A673 (cell line): ENCODE measurements around the gene STMN3. TPM values are rescaled to one million over a fixed set of nuclear protein-coding genes. Genes with fewer than 3 reads are reported as not detected.
A peak's percentile ranks its signal among the peaks of the same experiment; 100 is the strongest.

Experiments used
- BruUV-seq: library from RNA; stranded (reverse); fragments of 400-500 nt; replicated peaks from 2 replicates; lab custom pipeline; 2021; lab: Mats Ljungman, UMichigan
- CTCF ChIA-PET: fragments of 300-600 bp; sonication (Branson Sonifier 250); formaldehyde crosslinking; loops from one replicate; lab custom pipeline; 2022; ENCODE audit warnings: antibody characterized with exemption; lab: Charles Lee
- POLR2A ChIA-PET: fragments of 300-600 bp; sonication (Branson Sonifier 250); formaldehyde crosslinking; loops from one replicate; lab custom pipeline; 2022; ENCODE audit warnings: antibody characterized with exemption; ENCODE audit not compliant: low non-redundant PET; lab: Charles Lee
- DNase-seq: peaks from one replicate; pipeline ENCODE4 v3.0.0-alpha.2; 2015; ENCODE audit warnings: low spot score
- H3K27ac ChIP-seq: fragments of 200-600 bp; sonication (generic); 2 replicates; pipeline ENCODE4 v1.5.1; 2016; ENCODE audit warnings: mixed run types, low read depth, mild to moderate bottlenecking, mixed read lengths, antibody characterized with exemption, low read length; ENCODE audit not compliant: poor library complexity, severe bottlenecking
- H3K27me3 ChIP-seq: fragments of 200-600 bp; sonication (generic); replicated peaks from 2 replicates; pipeline ENCODE4 v1.6.1; 2017; ENCODE audit warnings: mixed run types, low read depth, mild to moderate bottlenecking, mixed read lengths, antibody characterized with exemption, low read length; ENCODE audit not compliant: insufficient read depth, poor library complexity
- H3K36me3 ChIP-seq: fragments of 200-600 bp; sonication (generic); 2 replicates; pipeline ENCODE4 v1.6.1; 2016; ENCODE audit warnings: mixed run types, mild to moderate bottlenecking, mixed read lengths, antibody characterized with exemption, low read length; ENCODE audit not compliant: insufficient read depth, poor library complexity, severe bottlenecking
- H3K4me1 ChIP-seq: fragments of 200-600 bp; sonication (generic); 2 replicates; pipeline ENCODE4 v1.6.1; 2017; ENCODE audit warnings: mixed run types, mild to moderate bottlenecking, mixed read lengths, antibody characterized with exemption, low read length; ENCODE audit not compliant: insufficient read depth, poor library complexity, severe bottlenecking
- H3K4me3 ChIP-seq: fragments of 200-600 bp; sonication (generic); 2 replicates; pipeline ENCODE4 v1.5.1; 2016; ENCODE audit warnings: low read depth, mixed run types, mild to moderate bottlenecking, mixed read lengths, low read length; ENCODE audit not compliant: poor library complexity, severe bottlenecking
- H3K9me3 ChIP-seq: fragments of 200-600 bp; sonication (generic); 2 replicates; pipeline ENCODE4 v1.6.1; 2016; ENCODE audit warnings: mixed run types, low read depth, mild to moderate bottlenecking, mixed read lengths, antibody characterized with exemption, low read length; ENCODE audit not compliant: poor library complexity, severe bottlenecking
- EZH2 ChIP-seq: fragments of 200-600 bp; sonication (generic); IDR thresholded peaks from 2 replicates; pipeline ENCODE4 v1.6.1; 2017; ENCODE audit warnings: borderline replicate concordance, low read depth, mild to moderate bottlenecking, mixed read lengths, antibody characterized with exemption, low read length; ENCODE audit not compliant: poor library complexity, severe bottlenecking
- intact Hi-C: fragments of 100-400 bp; cut with micrococcal nuclease; formaldehyde crosslinking; loops from one replicate; pipeline ENCODE4 v1.10.0; 2022; ENCODE audit not compliant: unreplicated experiment
- total RNA-seq: library from RNA; stranded (reverse); gene quantifications from 2 replicates; pipeline ENCODE4 v1.2.3, GENCODE V29; 2021
- TF ChIP-seq, protein P1 (sequence below): fragments of 300-800, 200-600 bp; sonication (generic); conservative IDR thresholded peaks from 2 replicates; pipeline ENCODE4 v1.5.1; 2017; ENCODE audit warnings: low read depth, mild to moderate bottlenecking, antibody characterized with exemption, low read length, moderate library complexity, mixed read lengths

STMN3 gene
- total RNA-seq, 1 experiment from 2014 or later, result 115 TPM

DNA sequence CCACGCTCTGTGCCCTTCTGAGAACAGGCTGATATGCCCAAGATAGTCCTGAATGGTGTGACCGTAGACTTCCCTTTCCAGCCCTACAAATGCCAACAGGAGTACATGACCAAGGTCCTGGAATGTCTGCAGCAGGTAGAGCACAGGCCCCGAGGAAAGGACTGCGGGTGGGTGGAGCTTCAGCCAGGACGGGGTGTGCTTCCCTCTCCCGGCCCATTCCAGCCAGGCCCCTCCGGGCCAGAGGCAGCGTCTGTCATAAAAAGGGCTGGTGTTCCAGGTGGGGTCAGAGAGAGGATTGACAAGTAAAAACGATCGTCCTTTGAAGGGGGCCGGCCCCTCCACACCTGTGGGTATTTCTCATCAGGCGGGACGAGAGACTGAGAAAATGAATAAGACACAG is 6.1 kb upstream of the STMN3 start:
- BruUV-seq, result no TSS peak
- Histone ChIP-seq H3K4me1 (peaks cover 17% of the 10 kb centered on the region), H3K4me3 (peak overlapping the region; percentile 73), H3K36me3 (peaks cover 5% of the 10 kb centered on the region), H3K27me3 (no peaks in the 10 kb centered on the region), H3K27ac (no peak overlapping the region), H3K9me3 (no peaks in the 10 kb centered on the region)
- intact Hi-C loops, result no loop called here
- POLR2A ChIA-PET, result no interaction called here
- CTCF ChIA-PET, result no interaction called here
- TF ChIP-seq, protein P1, sequence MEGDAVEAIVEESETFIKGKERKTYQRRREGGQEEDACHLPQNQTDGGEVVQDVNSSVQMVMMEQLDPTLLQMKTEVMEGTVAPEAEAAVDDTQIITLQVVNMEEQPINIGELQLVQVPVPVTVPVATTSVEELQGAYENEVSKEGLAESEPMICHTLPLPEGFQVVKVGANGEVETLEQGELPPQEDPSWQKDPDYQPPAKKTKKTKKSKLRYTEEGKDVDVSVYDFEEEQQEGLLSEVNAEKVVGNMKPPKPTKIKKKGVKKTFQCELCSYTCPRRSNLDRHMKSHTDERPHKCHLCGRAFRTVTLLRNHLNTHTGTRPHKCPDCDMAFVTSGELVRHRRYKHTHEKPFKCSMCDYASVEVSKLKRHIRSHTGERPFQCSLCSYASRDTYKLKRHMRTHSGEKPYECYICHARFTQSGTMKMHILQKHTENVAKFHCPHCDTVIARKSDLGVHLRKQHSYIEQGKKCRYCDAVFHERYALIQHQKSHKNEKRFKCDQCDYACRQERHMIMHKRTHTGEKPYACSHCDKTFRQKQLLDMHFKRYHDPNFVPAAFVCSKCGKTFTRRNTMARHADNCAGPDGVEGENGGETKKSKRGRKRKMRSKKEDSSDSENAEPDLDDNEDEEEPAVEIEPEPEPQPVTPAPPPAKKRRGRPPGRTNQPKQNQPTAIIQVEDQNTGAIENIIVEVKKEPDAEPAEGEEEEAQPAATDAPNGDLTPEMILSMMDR, result no peak
- no peak for DNase-seq

GRCh38 chr20:63658749-63659187 is 5.5 kb upstream of the STMN3 start:
- Histone ChIP-seq H3K4me1 (peaks cover 23% of the 10 kb centered on the region), H3K36me3 (peaks cover 5% of the 10 kb centered on the region), H3K4me3 (peak overlapping the region; percentile 73), H3K27ac (peak overlapping the region; percentile 87), H3K27me3 (no peaks in the 10 kb centered on the region), H3K9me3 (no peaks in the 10 kb centered on the region)
- intact Hi-C loops, result no loop called here
- TF ChIP-seq, protein P1, result no peak
- no peak for TF ChIP-seq EZH2
- ChIA-PET POLR2A (interaction anchor here (0.7 kb wide), 1 partner anchor 116 kb away, joined by 3 read pairs; no protein-coding TSS in a partner anchor), CTCF (no interaction called here)
- peak; percentile 40 for DNase-seq
- no TSS peak for BruUV-seq

- no peak for TF ChIP-seq EZH2
- TF ChIP-seq, protein P1, result no peak
- Histone ChIP-seq H3K27me3 (no peaks in the 10 kb centered on the region), H3K4me1 (peaks cover 24% of the 10 kb centered on the region), H3K27ac (peak within 1 kb of the TSS; percentile 87), H3K9me3 (no peaks in the 10 kb centered on the region), H3K36me3 (peaks cover 5% of the 10 kb centered on the region), H3K4me3 (peak within 1 kb of the TSS; percentile 73)
- ChIA-PET CTCF (interaction anchor here (0.6 kb wide), 1 partner anchor 34 kb away, joined by 4 read pairs; no protein-coding TSS in a partner anchor), POLR2A (interaction anchor here (0.7 kb wide), 1 partner anchor 116 kb away, joined by 3 read pairs; no protein-coding TSS in a partner anchor)
- peak; percentile 94 for DNase-seq
- BruUV-seq, result no TSS peak
- intact Hi-C loops, result no loop called here
Observed at GRCh38 chr20:63657937-63658748, 4.9 kb upstream of the STMN3 start, which contains the start of gene RTEL1. Gene RTEL1, plus strand, starts transcription at chr20:63658312. Its CDS starts 1,091 bp downstream, at chr20:63659403.
